Measurements from ENCODE around the gene TCF23. TPM values are rescaled to one million over a fixed set of nuclear protein-coding genes. Genes with fewer than 3 reads are reported as not detected.

Gene TCF23
- total RNA-seq, 2 donors from 2014 or later = 8.5 TPM; not detected in 1

DNA sequence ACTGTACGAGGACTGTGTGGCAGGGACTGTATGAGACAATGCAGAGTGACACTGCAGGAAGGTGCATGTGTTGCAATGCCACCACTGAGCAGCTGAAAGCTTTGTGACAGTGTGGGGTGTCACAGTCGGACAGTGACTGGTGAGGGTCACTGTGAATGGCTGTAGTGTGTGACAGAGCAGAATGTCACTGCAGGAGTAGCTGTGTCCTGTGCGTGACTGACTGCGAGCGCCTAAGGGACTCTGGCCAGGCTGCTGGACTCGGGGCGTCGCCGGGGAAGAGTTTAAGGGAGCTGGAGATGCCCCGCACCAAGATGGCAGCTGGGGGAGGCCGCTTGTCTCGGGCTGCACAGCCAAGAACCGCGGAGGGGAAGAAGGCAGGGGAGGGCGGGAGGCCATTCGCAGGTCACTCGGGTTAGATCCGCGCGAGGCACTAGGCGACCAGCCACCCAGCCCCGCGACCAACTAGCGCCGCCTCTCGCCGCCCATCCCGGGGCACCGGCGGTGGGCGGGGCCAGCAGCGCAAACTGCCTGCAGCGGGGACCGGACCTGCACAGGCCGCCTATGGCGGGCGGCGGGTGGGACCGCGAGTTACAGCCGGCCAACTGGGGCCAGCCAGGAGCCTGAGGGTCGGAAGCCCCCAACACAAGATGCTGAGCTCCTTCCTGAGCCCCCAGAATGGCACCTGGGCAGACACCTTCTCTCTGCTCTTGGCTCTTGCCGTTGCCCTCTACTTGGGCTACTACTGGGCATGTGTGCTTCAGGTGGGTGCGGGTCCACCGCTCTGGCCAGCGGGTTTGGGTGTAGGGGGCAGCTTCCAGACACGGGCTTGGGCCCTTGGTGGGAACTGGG lies 25.3 kb upstream of the TCF23 start, which contains the start of gene ABHD1:
Gene ABHD1, plus strand, starts transcription at position 514 of the 849 bp plus-strand sequence. Its CDS starts 134 bp downstream, at position 648.
- Histone ChIP-seq H3K36me3 (no peaks in the 10 kb centered on the region), H3K9me3 (no peaks in the 10 kb centered on the region), H3K4me3 (peak within 1 kb of the TSS; percentile 45 to 54), H3K27ac (no peak within 1 kb of the TSS), H3K4me1 (replicated peaks) (no peaks in the 10 kb centered on the region), H3K27me3 (replicated peaks; ENCODE audit: insufficient read depth) (no peaks in the 10 kb centered on the region)
- no peak for TF ChIP-seq CTCF (IDR thresholded peaks at IDR 0.05)
- peak; percentile 6 for TF ChIP-seq POLR2AphosphoS5 (IDR thresholded peaks at IDR 0.05)
- TF ChIP-seq POLR2A (IDR thresholded peaks at IDR 0.05) = no peak
- peak; percentile 61 for DNase-seq (ENCODE audit: low spot score)
- WGBS = 6% methylated on average over 46 of the region's 47 CpGs
- intact Hi-C loops (cut with DNase I) = loop anchor here (5.0 kb wide), 1 partner anchor 84 kb away; no protein-coding TSS in a partner anchor

- 95% methylated on average over 3 of the region's 3 CpGs for WGBS
- no peaks in the 10 kb centered on the region for H3K4me1 ChIP-seq (replicated peaks)
- intact Hi-C loops (cut with DNase I) = no loop called here
- H3K36me3 ChIP-seq = peaks cover 0 to under 1% of the 10 kb centered on the region in 2 donors
- H3K9me3 ChIP-seq = no peaks in the 10 kb centered on the region
- H3K27me3 ChIP-seq (replicated peaks; ENCODE audit: insufficient read depth) = no peaks in the 10 kb centered on the region
- DNase-seq (ENCODE audit: low spot score) = no peak
- H3K27ac ChIP-seq = no peak overlapping the region
- H3K4me3 ChIP-seq = no peak overlapping the region
- TF ChIP-seq CTCF (IDR thresholded peaks at IDR 0.05) (no peak), POLR2A (IDR thresholded peaks at IDR 0.05) (no peak), POLR2AphosphoS5 (IDR thresholded peaks at IDR 0.05) (no peak)
Observed at GRCh38 chr2:27125104-27125503, 23.7 kb upstream of the TCF23 start.

DNA sequence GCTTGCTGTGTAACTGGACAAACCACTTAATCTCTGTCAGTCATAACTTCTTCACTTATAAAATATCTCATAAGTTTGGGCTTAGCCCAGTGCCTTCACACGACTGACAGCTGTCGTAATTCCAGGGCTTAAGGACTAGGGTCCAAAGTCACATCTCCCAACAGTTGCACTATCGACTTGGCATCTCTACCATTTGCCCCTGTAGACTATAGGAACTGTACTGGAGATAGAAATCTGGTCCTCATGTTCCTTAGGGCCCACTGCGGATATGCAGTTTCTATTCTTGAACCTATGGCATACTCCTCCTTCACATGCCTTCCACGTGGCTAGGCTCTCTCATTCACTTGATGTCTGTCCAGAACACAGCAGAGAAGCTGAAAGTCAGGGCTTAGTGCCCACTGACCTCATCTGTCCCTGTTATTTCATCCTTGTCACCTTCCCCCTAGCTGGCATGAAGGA lies 22.5 kb upstream of the TCF23 start:
- Histone ChIP-seq H3K9me3 (no peaks in the 10 kb centered on the region), H3K36me3 (peaks cover 0 to 5% of the 10 kb centered on the region in 2 donors), H3K4me1 (replicated peaks) (no peaks in the 10 kb centered on the region), H3K27me3 (replicated peaks; ENCODE audit: insufficient read depth) (no peaks in the 10 kb centered on the region), H3K27ac (no peak overlapping the region), H3K4me3 (no peak overlapping the region)
- TF ChIP-seq POLR2AphosphoS5 (IDR thresholded peaks at IDR 0.05) (no peak), CTCF (IDR thresholded peaks at IDR 0.05) (no peak), POLR2A (IDR thresholded peaks at IDR 0.05) (no peak)
- intact Hi-C loops (cut with DNase I) = no loop called here
- no peak for DNase-seq (ENCODE audit: low spot score)
- WGBS = 59% methylated on average over 5 of the region's 5 CpGs

GRCh38 chr2:27127883-27128667 lies 20.7 kb upstream of the TCF23 start:
- TF ChIP-seq POLR2A (IDR thresholded peaks at IDR 0.05) (no peak), CTCF (IDR thresholded peaks at IDR 0.05) (no peak), POLR2AphosphoS5 (IDR thresholded peaks at IDR 0.05) (no peak)
- Histone ChIP-seq H3K9me3 (no peaks in the 10 kb centered on the region), H3K36me3 (peaks cover 7 to 17% of the 10 kb centered on the region in 2 donors), H3K4me1 (replicated peaks) (peaks cover 3% of the 10 kb centered on the region), H3K27me3 (replicated peaks; ENCODE audit: insufficient read depth) (no peaks in the 10 kb centered on the region), H3K4me3 (no peak overlapping the region), H3K27ac (no peak overlapping the region)
- intact Hi-C loops (cut with DNase I) = no loop called here
- 93% methylated on average over 9 of the region's 9 CpGs for WGBS
- no peak for DNase-seq (ENCODE audit: low spot score)
